MCF 10A (cell line): Measurements from ENCODE around the gene ZBP1. TPM values are rescaled to one million over a fixed set of nuclear protein-coding genes. Genes with fewer than 3 reads are reported as not detected.

Experiments
- BruUV-seq: library from RNA; stranded (reverse); fragments of 400-500 nt; replicated peaks from 2 replicates; lab custom pipeline; 2021; lab: Mats Ljungman, UMichigan
- CTCF ChIA-PET: fragments of 300-600 bp; sonication (Branson Sonifier 250); formaldehyde crosslinking; extraction: SDS; loops from one replicate; lab custom pipeline; 2021; ENCODE audit warnings: antibody characterized with exemption, inconsistent platforms; lab: Yijun Ruan, JAX
- POLR2A ChIA-PET: fragments of 300-600, 350-650 bp; sonication (Branson Sonifier 250); formaldehyde crosslinking; extraction: SDS; loops from one replicate; lab custom pipeline; 2020; ENCODE audit warnings: antibody characterized with exemption, inconsistent platforms; lab: Yijun Ruan, JAX
- DNase-seq: peaks from one replicate; pipeline ENCODE4 v3.0.0-alpha.2; 2018; ENCODE audit not compliant: unreplicated experiment
- H3K27ac Mint-ChIP-seq: one replicate; pipeline ENCODE4 v1.8.0; 2022; ENCODE audit warnings: mild to moderate bottlenecking, low read depth, mixed read lengths; ENCODE audit not compliant: unreplicated experiment
- H3K27me3 Mint-ChIP-seq: one replicate; pipeline ENCODE4 v1.8.0; 2022; ENCODE audit warnings: mixed read lengths; ENCODE audit not compliant: insufficient read depth, unreplicated experiment
- H3K36me3 Mint-ChIP-seq: one replicate; pipeline ENCODE4 v1.8.0; 2022; ENCODE audit warnings: mild to moderate bottlenecking, moderate library complexity, mixed read lengths; ENCODE audit not compliant: insufficient read depth, unreplicated experiment
- H3K4me1 Mint-ChIP-seq: one replicate; pipeline ENCODE4 v1.8.0; 2022; ENCODE audit warnings: mixed read lengths; ENCODE audit not compliant: insufficient read depth, unreplicated experiment
- H3K4me3 Mint-ChIP-seq: one replicate; pipeline ENCODE4 v1.8.0; 2022; ENCODE audit warnings: mild to moderate bottlenecking, moderate library complexity, mixed read lengths; ENCODE audit not compliant: unreplicated experiment
- H3K9me3 Mint-ChIP-seq: one replicate; pipeline ENCODE4 v1.8.0; 2022; ENCODE audit warnings: mixed read lengths; ENCODE audit not compliant: unreplicated experiment
- intact Hi-C: fragments of 100-400 bp; cut with micrococcal nuclease; formaldehyde crosslinking; loops from 2 replicates; pipeline ENCODE4 v1.14.1; 2022
- total RNA-seq: library from RNA; stranded (reverse); gene quantifications from 2 replicates; pipeline ENCODE4 v1.2.3, GENCODE V29; 2022
- TF ChIP-seq, protein P1 (sequence below): fragments of 200-600 bp; IDR thresholded peaks from one replicate; pipeline ENCODE4 v1.8.0; 2022; ENCODE audit warnings: antibody characterized with exemption, mild to moderate bottlenecking; ENCODE audit not compliant: unreplicated experiment

ZBP1 gene
- total RNA-seq, 1 experiment from 2014 or later, result not detected

DNA sequence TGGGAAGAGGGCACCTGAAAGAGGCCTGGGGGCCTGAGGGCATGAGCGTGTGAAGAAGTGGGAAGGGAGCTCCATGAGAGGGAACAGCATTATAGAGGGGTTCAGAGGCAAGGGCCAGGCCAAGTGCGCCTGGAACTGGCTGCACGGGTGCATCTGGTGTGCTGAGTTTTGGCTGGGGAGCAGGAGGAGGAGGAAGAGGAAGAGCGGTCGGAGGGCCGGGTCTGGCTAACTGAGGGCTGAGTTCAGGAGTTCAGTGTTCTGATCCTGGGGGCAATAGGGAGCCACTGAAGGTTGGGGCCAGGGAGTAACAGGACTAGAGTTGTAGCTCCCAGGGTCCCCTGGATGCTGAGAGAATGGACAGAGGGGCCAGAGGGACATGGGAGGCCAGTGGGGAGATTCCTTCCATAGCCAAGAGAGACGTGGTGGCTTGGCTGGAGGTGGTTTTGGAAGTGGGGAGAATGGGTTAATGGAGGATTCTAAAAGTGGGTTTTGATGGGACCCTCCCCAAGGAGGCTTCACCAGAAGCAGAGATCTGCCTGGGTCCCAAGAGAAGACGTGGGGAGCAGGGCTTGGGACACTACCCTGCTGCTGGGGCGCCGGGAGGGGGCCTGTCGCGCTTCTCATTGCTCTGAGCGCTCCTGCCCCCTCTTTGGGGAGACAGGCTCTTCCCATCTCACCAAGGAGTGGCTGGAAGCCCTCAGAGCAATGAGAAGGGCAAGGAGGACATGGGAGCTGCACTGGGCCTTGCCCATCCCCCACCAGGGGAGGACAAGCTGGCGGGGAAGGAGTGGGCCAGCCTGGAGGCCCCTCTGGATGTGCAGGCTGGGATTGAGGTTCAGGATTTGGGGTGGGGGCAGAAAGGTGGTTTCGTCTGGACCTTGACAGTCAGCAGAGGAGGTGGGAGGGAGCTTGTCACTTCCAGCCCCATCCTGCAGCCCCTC lies 28.7 kb downstream of the ZBP1 start:
- Mint-ChIP-seq H3K4me3 (no peak overlapping the region), H3K27me3 (peaks cover 49% of the 10 kb centered on the region), H3K9me3 (no peaks in the 10 kb centered on the region), H3K27ac (no peak overlapping the region), H3K4me1 (peaks cover 5% of the 10 kb centered on the region), H3K36me3 (no peaks in the 10 kb centered on the region)
- no TSS peak for BruUV-seq
- TF ChIP-seq, protein P1, sequence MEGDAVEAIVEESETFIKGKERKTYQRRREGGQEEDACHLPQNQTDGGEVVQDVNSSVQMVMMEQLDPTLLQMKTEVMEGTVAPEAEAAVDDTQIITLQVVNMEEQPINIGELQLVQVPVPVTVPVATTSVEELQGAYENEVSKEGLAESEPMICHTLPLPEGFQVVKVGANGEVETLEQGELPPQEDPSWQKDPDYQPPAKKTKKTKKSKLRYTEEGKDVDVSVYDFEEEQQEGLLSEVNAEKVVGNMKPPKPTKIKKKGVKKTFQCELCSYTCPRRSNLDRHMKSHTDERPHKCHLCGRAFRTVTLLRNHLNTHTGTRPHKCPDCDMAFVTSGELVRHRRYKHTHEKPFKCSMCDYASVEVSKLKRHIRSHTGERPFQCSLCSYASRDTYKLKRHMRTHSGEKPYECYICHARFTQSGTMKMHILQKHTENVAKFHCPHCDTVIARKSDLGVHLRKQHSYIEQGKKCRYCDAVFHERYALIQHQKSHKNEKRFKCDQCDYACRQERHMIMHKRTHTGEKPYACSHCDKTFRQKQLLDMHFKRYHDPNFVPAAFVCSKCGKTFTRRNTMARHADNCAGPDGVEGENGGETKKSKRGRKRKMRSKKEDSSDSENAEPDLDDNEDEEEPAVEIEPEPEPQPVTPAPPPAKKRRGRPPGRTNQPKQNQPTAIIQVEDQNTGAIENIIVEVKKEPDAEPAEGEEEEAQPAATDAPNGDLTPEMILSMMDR, result no peak
- ChIA-PET CTCF (interaction anchor here (0.6 to 11.8 kb wide), 13 partner anchors 10 to 1904 kb away, joined by 3 to 435 read pairs (median 4); partner anchors contain the start of gene PCK1), POLR2A (no interaction called here)
- intact Hi-C loops, result no loop called here
- no peak for DNase-seq

DNA sequence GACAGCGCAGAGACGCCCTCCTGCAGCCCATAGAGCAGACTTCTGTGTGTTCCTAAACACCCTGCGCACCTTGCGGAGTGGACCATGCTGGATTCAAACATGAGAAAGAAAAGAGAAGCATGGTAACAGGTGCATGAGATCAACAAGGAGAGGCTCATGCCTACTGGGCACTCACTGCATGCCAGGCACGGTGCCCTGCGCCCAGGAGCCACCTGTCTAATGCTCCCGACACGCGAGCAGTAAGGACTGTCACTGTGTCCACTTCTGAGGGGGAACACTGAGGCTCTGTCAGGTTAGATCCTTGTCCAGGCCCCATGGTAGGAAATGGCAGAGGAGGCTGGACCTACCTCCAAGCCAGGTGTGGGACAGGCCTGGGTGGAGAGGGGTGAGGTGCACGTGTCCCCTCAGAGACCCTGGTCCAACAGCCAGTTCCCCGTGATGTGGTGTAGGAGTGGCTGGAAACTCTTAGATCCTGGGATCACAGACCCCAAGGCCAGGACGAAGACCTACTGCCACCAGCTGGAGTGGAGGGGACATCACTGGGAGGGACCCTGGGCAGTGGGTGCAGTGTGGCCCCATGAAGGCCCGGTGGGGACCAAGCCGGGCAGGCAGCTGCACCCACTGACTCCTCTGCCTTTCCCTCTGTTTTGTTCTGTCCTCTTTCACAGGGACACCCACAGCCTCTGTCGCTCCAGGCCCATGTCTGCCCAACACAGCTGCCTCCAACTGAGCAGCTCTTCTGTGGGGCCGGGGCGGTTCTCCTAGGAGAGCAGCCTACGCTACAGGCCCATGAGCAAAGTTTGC lies 29.5 kb downstream of the ZBP1 start:
- no peaks in the 10 kb centered on the region for H3K36me3 Mint-ChIP-seq
- no peak overlapping the region for H3K27ac Mint-ChIP-seq
- H3K9me3 Mint-ChIP-seq, result no peaks in the 10 kb centered on the region
- TF ChIP-seq, protein P1, result no peak
- intact Hi-C loops, result no loop called here
- ChIA-PET POLR2A (no interaction called here), CTCF (interaction anchor here (0.5 to 9.2 kb wide), 13 partner anchors 11 to 1905 kb away, joined by 3 to 131 read pairs (median 3); no protein-coding TSS in a partner anchor)
- DNase-seq, result no peak
- no peak overlapping the region for H3K4me3 Mint-ChIP-seq
- peaks cover 5% of the 10 kb centered on the region for H3K4me1 Mint-ChIP-seq
- BruUV-seq, result no TSS peak
- peaks cover 58% of the 10 kb centered on the region for H3K27me3 Mint-ChIP-seq

DNA sequence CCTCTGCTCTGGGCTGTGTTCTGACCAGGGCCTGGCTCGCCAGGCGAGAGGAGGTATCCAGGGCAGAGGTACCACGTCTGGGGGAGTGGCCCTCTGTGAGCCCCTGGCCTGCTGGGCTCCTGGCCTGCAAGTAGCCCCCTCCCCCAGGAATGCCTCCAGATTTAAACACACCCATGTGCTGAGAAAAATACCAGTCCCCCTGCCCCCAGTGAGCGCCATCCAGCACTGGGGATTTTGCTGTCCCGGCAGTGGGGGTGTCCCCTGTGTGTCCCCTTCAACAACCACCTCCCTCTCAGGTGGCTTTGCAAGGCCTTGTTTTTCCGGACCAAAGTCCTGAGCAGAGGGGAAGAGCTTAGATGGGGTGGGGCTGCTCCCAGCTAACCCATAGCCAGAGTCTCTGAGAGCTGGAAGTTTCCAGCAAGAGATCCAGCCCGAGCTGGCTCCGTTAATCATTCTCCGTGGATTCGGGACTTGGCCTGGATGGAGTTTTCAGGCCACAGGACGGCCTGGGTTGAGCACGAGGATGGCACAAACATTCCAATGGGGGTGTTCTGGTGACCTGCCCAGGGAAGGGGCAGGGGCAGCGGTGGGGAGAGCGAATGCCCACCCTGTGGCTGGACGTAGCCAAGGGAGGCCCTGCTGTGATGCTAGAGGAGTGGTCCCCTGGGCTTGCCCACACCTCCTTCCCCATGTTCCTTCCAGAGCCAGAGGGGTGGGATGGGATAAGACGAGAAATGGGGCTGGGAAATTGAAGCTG lies 30.3 kb downstream of the ZBP1 start:
- ChIA-PET POLR2A (no interaction called here), CTCF (interaction anchor here (0.6 to 4.6 kb wide), 6 partner anchors 12 to 622 kb away, joined by 3 to 63 read pairs (median 4); no protein-coding TSS in a partner anchor)
- H3K4me1 Mint-ChIP-seq, result peaks cover 5% of the 10 kb centered on the region
- TF ChIP-seq, protein P1, result no peak
- H3K9me3 Mint-ChIP-seq, result no peaks in the 10 kb centered on the region
- no peak overlapping the region for H3K4me3 Mint-ChIP-seq
- no peak overlapping the region for H3K27ac Mint-ChIP-seq
- no peaks in the 10 kb centered on the region for H3K36me3 Mint-ChIP-seq
- intact Hi-C loops, result no loop called here
- no TSS peak for BruUV-seq
- H3K27me3 Mint-ChIP-seq, result peaks cover 66% of the 10 kb centered on the region
- DNase-seq, result no peak
